Vagina (tissue), 2 donors: Measurements from ENCODE around the gene NAPSA.

Experiments
- CTCF ChIP-seq, 3 experiments: fragments of 450-650 bp in 2 of 3; fragments of 200-600 bp in 1 of 3; sonication (generic) in 1 of 3; IDR thresholded peaks; one replicate each; pipeline ENCODE4 v1.5.1; 2017 to 2019; ENCODE audit warnings: antibody characterized with exemption in 3 of 3, mild to moderate bottlenecking in 2 of 3, moderate library complexity in 2 of 3
- POLR2AphosphoS5 ChIP-seq, 2 donors: sonication (generic); formaldehyde crosslinking; IDR thresholded peaks; one replicate each; pipeline ENCODE4 v1.9.0; 2017; ENCODE audit warnings: antibody characterized with exemption in 2 of 2, mild to moderate bottlenecking in 2 of 2, low read depth in 1 of 2; ENCODE audit not compliant: insufficient read depth in 1 of 2

- TF ChIP-seq POLR2AphosphoS5 (IDR thresholded peaks at IDR 0.05; ENCODE audit: insufficient read depth in 1 of 2, low read depth in 1 of 2): no peak
- no peak for TF ChIP-seq CTCF (IDR thresholded peaks at IDR 0.05)
Observed at GRCh38 chr19:50402544-50403301, 37.3 kb upstream of the NAPSA start.
